ENCODE data around the gene ECHDC3.

The ECHDC3 gene

DNA sequence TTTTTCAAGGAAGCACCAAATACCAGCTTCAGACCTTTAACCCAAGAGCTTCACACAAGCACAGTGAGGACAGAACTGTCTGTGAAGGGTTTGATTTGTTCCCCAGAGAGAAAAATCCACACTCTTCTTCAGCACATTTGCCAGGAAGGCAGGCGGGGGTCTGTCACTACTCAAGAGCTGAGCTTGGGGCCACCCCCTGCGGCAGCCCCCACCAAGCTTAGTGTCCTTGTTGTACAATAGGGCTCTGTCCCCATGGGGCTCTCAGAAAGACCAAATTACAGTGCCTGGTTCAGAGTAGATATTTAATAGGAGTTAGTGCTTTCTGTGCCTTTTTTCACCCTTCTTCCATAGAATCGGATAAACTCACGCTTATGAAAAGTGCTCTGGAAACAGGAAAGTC is 12.4 kb downstream of the ECHDC3 start:
- no peak for DNase-seq

DNA sequence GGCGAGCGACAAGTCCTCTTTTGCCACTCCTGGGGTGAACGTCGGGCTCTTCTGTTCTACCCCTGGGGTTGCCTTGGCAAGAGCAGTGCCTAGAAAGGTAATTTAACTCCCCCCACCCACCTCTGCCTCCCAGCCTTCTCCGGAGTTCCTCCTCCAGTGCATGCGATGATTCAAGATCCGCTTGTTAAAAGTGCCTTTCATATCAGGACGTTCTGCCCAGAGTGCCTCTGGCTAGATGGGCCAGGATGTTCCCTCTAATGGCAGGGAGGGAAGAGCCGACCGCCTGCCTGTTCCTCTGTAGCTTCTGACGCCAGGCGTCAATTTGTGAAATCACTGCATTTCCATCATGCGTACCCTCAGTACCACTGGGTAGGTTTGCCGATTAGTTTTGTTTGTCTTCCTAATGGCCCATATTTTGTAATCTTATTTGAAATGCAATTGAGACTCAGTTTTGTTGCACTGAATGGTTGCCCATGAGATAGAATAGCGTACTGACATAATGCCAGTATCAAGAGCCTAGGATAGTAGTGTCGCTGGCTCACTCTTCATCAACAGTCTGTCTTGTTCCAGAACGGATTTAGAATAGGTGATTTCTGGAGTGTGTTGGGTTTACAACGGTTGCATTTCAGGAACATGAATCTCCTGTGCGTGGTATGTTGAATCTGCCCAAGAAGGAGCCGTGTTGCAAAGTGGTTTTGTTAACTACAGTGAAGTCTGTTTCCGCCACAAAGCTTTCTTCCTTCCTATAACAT is 13.5 kb downstream of the ECHDC3 start:
- DNase-seq = no peak

DNA sequence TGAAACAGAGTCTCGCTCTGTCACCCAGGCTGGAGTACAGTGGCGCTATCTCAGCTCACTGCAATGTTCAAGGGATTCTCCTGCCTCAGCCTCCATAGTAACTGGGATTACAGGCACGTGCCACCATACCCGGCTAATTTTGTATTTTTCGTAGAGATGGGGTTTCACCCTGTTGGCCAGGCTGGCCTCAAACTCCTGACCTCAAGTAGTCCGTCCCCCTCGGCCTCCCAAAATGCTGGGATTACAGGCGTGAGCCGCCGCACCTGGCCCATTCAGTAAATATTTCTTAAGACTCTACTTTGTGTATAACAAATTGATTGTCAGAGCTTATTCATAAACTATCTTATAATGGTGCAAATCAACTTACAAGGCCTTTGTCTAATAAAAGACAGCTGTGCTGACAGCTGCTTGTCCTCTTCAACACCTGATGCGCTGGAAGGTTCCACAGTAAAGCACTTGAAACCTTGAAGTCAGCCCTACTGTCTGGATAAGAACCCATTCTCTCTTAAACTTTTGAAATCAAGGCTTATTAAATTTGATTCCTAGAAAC is 14.7 kb downstream of the ECHDC3 start:
- no peak for DNase-seq

DNA sequence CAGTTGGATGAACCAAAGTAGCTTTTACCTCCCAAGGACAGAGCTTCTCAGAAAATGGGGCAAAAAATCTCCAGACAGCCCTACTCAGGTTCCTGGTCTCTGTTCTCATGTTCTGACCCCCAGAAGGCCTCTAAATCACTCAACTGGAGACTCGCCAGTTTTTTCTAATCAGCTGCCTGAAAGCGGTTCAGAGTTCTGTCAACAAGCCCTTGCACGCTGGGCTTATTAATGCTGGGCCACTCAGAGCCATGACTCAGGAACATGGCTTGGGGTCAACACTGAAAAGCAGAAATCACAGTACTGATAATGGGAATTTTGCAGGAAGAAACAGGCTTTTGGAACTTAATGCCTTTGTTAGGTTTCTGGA is 15.3 kb downstream of the ECHDC3 start:
- peak; percentile 16 for DNase-seq

DNA sequence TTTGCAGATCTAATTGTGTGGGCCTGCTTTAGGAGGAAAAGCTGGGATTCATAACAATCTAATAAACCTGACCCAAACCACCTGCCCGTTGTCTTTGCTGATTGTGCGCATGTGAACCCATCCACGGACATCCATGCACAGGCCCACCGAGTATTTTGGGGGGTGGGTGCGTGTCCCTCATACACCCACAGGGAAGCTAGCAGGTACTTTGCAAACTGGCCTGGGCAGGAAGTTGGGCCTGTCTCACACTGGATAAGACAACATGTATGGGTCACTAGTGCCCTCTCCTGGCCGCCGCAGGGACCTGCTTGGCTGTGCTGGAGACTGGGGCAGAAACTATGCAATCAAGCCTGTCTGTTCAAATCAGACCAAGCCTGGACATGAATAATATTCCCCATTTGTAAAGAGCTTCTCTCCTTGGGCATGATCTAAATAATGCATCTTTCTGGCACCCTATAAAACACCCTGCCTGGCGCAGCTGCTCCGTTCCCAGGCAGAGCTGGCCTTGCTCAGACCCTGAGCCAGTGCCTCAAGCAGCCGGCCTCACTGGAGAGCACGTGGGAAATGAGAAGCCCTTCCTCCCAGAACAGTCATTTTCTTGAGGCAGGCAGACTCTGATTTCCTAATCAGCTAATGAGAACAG is 15.8 kb downstream of the ECHDC3 start:
- peak; percentile 51 for DNase-seq

DNA sequence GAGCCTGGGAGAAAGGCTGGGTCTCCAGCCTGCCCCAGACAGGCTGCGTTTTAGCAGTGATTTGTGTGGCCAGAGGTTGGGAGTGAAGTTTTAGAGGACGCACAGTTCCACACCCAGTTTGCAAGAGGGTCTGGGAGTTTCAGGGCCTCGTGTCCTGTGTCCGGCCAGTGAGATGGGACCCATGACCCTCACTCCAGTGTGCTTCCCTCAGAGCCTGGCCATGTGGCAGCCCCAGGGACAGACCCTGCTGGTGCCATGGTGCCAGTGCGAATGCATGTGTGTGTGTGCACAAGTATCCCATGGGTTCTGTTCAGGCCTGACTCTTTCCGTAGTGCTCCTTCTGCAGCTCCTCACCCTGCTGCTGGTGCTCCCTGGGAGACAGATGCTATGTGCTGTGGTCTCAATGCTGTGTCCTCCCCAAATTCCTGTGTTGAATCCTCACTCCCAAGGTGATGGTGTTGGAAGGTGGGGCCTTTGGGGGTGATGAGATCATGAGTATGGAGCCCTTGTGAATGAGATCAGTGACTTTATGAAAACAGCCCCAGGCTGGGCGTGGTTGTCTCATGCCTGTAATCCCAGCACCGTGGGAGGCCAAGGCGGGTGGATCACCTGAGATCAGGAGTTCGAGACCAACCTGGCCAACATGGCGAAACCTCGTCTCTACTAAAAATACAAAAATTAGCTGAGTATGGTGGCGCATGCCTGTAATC is 16.5 kb downstream of the ECHDC3 start:
- DNase-seq = peak; percentile 19

DNA sequence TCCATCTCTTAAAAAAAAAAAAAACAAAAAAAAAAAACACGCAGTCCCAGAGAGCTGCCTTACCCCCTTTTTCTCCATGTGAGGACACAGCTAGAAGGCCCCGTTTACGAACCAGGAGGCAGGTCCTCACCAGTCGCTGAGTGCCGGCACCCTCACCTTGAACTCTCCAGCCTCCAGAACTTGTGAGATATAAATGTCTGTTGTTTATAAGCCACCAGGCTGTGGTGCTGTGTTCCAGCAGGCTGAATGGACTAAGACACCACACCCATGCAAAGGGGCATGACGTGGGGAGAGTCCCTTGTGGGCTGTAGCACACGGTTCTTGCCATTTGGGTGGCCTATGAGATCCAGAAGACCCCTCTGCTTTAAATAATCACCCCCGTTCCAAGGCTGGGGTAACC is 17.2 kb downstream of the ECHDC3 start:
- DNase-seq = no peak

DNA sequence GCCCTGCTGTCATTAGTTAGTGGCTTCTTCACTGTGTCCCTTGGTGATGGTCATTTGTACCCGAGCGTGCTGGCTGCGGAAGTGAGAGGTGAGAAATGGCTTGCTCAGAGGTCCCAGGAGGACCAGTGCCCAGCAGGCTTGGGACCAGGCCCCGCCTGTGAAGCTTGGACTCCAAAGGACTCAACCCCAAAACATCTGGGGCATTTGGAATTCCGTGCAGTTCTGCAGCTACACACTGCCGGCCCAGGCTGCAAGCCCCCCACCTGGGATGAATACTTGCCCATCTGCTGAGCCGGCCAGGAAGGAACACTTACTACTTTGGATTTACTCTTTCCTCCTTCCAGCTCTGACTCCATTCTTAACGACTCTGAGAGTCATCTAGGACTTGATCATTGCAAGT is 18.0 kb downstream of the ECHDC3 start:
- DNase-seq = no peak

DNA sequence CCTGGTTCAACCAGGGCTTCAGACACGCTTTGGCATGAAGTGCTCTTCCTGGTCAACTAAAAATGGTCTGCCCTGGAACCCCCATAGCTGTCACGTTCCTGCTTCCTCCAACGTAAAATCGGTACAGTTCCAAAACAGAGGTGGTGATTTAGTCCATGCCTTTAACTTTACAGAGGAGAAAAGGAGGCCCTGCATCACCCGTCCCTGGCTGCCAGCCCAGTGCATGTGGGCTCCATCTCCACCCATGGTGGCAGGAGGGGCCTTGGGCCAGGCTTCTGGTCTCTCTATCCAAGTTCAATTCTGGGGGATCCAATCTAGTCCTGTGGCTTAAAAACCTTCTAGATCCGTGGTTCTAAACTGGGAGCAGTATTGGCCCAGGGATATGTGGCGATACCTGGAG is 18.7 kb downstream of the ECHDC3 start:
- no peak for DNase-seq

DNA sequence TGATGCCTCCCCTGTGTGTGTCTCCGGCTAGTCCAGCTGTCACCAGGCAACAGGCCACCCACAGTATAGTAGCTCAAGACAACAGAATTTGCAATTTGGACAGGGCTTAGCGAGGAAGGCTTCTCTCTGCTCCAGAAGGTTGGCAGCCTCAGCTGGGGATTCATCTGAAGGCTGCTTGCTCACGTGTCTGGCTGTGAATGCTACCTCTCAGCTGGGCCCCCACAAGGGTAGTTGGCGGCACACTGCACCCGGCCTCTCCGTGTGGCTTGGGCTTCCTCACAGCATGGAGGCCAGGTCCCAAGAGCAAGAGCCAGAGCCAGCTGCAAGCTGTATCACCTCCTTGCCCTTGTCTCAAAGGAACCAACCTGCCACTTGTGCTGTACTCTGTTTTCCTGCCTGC is 19.2 kb downstream of the ECHDC3 start:
- DNase-seq = no peak

DNA sequence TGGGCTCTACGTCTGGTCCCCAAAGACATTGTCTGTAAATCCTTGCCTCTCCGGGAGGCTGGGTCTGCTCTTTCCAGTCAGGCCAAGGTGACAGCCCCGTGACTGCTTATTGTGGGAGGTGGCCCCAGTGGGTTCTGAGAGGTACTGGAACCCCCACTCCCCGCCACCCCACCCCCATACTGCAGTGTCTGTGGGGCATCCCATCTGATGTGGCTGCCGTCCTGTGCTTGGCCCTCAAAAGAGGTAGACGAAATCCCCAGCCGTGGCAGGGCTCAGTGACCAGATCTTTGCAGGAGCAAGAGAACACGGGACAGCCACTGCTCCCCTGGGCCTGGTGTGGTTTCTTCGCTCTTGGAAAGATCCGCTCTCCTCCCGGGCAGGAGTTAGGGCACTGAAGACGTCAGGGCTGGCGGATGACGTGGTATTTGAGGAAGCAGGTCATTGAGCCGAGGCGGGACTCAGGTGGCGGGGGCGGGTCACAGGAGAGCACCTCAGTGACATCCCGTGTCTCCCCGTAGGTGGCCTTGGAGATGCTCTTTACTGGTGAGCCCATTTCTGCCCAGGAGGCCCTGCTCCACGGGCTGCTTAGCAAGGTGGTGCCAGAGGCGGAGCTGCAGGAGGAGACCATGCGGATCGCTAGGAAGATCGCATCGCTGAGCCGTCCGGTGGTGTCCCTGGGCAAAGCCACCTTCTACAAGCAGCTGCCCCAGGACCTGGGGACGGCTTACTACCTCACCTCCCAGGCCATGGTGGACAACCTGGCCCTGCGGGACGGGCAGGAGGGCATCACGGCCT is 20.7 kb downstream of the ECHDC3 start:
- no peak for DNase-seq

DNA sequence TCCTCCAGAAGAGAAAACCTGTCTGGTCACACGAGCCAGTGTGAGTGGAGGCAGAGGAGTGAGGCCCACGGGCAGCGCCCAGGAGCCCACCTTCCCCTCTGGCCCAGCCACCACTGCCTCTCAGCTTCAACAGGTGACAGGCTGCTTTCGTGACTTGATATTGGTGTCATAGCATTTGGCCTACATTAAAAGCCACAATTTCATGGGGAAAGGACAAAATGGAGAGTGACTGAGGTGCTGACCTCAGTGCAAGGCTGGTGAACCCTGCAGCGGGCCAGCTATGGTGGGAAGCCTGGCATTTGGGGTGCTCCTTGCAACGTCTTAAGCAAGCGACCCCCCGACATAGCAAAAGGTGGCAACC is 21.3 kb downstream of the ECHDC3 start:
- DNase-seq = no peak

DNA sequence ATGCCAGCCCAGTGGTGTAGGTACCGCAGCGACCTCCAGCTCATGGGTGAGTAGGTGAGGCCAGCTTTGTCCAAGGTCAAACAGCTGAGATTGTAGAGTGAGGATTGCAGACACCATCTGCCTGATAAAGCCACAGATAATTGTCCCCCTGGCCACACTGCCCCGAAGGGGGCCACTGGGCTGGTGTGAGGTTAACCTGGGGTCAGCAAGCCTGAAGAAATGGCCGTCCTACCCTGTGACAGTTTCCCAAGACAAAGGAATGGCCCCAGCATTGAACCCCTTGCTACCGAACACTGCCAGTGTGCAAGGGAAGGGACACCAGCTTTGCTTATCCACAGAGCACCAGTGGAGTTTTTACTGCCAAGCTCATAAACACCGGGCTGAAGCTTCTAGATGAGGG is 23.0 kb downstream of the ECHDC3 start:
- DNase-seq = no peak

DNA sequence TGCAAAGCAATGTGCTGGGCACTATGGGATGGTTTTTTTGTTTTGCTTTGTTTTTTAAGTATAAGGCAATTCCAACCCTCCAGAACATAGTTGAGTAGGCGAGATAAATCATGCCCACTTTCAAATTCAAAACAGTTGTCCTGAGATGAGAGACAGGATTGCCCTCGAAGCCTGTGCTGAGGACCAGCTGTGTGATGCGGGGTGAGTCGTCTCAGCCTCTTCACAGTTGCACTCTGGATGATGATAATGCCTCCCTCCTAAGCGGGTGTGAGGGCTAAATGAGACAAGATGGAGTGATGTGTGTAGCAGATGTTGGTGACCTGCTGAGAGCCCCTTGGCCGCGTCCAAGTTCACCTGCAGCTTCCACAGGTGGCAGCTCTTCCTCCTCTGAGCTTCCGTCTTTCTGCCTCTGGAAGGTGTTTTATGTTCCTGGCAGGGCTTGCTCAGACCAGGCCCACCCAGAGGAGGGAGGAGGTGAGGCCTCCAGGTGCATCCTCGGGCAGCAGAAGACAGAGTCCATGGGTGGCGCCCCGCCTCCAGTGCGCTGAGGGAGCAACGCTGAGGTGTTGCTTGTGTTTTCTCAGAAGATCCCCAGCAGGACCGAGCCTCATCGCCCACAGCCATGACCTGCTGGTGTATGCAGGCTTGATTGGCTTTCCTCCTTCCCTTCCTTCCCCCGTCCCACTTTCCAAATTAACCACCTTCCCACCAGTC is 30.6 kb downstream of the ECHDC3 start:
- no peak for DNase-seq

DNA sequence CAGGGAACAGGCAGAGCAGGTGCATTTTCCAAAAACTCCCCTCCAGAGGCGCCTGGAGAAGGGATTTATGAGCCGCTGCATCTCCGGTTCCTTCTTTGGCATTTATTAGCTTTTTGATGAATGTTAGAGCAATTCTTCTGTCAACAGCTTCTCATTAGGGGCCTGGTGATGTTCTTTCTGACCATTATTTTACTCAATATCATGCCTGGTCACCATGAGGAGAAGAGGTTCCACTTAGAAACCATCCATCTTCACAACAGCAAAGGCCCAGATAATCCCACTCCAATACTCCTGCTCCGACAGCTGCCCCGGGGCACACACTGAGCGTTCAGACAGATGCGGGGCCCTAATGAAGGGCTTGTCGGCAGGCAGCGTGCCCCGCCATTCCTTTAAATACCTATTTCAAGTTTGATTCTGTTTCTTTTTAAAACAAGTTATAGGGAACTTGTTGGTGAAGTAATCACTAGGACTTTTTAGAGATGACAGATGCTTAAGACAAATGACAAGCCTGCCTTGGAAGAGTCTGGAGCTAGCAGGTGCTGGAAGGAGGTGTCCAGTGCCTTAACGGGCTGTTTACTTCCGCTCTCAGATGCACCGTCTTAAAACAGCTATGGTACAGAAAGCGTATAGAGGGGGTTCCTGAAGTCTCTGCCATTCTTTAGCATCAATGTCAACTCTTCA is 31.7 kb downstream of the ECHDC3 start:
- no peak for DNase-seq

DNA sequence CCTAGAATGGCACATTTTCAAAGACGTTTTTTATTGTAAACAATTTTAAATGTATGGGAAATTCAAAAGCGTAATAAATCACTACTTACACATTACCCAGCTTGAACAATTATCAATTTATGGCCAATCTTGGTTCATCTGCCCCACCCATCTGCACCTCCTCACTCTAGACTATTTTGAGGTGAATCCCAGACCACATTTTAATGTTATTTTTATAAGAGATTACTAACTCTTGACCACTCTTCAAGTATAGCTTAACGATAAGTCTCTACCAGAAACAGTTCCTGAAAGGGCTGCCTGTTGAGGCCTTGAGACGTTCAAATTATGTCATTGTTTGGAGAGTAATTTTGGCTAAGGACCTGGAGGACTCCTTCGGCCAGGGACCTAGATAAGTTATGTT is 33.2 kb downstream of the ECHDC3 start:
- DNase-seq = no peak

DNA sequence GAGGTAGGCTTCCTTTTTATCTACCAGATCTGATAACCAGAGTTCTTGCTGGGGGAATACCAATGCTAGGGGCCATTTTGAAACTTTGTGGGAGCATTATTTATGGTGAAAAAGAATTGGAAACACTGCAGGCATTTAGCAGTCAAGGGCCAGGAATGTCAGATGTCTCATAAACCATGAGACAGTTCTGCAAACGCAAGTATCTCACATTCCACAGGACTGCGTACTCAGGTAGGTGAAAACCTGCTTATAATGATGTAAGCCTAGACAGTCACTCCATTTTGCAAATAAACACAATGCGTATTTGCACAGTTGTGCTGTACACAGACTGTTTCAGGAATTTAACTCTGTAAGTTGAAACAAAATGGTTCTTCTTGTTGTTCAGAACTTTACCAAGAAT is 33.9 kb downstream of the ECHDC3 start:
- peak; percentile 57 for DNase-seq

DNA sequence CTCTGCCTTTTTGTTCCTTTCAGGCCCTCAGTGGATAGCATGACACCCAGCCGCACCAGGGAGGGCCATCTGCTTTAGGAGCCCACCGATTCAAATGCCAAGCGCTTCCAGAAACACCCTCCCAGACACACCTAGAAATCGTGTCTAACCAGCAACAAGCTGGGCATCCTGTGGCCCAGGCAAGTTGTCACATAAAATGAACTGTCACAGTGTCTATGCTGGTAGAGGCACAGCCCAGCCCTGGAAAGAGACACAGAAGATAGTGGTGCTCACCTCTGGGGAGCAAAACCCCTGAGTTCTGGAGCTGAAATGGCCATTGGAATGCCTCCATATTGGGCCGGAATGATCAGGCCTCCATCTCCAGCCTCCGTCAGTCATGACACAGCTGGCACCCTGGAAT is 38.9 kb downstream of the ECHDC3 start:
- no peak for DNase-seq

DNA sequence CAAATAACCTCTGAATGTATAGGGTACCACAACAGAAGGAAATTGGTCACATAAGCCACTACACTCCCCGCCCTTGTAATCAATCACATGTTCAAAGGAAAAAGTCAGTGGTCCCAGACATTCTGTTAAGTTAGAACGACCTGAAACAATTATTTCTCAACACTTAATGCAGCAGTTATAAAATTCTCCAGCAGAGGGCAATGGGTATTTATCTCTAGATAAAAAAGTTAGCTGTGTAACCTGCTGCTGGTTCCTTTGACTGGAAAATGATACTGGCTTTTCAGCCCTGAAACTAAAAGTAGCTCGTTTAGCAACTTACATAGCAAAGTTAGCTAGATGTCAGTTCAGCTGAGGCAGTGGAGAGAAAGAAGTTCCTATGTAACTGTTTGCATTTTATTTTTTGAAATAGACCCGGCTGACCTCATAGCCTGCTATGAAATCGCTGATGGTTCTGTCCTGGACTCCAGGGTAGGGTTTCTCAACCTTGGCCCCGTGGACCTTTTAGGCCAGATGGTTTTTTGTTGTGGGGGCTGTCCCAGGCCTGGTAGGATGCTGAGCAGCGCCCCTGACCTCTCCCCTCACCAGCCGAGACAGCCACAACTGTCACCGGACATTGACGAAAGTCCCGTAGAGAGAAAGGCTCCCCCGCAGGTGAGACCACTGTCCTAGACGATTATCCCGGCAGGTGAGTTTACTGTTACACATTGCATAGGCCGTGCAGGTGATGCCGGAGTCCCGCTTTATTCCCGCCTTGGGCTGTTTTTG is 40.8 kb downstream of the ECHDC3 start:
- DNase-seq = peak; percentile 51

DNA sequence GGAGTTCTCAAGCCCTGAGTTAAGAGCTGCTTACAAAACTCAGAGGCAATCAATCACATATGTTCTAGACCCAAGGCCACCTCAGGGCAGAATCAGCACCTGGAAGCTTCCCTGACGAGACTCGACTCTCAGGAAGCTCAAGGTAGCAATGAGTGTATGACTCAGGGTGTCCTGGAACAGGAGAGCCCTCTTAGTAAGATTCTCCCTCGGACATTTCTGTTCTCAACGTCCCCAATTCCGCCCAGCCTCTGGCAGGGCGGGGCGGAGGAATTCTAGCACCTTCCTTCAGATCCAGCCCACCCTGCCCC is 41.3 kb downstream of the ECHDC3 start:
- DNase-seq = no peak

DNA sequence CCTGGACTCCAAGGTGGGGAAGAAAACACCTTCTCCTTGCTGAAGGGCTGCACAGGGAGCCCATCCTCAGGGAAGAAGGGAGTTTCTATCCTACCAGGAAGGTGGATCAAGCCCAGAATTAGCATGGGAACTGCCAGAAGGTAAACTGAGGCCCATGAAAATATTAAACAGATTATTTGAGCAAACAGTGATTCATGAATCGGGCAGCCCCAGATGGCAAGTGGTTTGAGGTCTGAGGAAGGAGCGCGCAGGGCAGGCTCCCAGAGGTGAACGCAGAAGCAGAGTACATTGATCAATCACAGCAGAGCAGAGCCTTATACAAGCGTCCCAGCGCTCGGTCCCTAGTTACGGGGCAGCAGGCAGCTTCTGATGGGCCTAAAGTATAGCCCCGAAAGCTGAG is 45.2 kb downstream of the ECHDC3 start:
- DNase-seq = no peak
